ENCODE data around the gene ZKSCAN1.
A peak's percentile ranks its signal among the peaks of the same experiment; 100 is the strongest.
"Not testable (repeated sequence)": the region's sequence is repeated elsewhere in the genome, so short reads cannot be mapped to it uniquely, and the experiment has no call there.

Gene ZKSCAN1

DNA sequence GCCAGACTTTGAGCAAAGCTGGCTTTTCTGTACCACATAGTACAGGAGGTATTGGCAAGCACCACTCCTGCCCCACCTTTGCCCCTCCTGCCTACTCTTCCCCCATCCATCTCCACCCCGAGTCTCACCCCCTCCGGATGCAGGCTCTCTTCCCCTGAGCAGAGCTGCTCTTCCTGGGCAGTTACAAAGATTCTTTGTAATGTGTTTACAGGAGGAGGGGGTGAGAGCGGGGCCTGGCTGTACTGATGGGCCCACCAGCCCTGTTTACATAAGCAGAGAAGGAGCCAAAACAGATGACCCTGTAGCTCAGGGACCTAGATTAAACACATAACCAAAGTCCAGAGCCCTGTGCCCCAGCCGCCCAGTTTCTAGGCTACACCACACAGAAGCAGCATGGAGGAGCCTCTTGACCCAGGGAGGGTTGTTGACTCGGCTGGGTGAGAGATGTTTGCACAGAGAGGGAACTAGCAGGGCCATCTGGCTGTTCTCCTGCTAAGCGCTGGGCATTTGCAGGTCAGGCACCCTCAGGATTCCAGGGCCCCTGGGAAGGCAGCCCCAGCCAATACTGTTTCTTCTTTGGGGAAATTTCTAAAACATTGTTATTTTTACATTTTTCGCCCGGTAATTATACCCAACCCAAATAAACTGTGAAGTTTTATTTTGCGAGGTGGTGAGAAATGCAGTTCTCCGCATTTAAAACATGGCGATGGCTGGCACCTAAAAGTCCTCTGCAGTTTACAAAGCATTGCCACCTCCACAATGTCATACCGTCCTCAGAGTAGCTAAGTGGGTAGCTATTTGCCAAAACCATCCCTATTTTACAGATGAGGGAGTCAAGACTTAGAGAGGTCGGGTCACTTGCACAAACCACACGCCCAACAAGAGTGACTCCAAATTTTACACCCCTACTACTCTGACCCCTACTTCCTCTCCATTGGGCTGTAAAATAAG, 11.4 kb upstream of the ZKSCAN1 start:
- no peak for DNase-seq

- DNase-seq: no peak
Observed at GRCh38 chr7:100007887-100008286, 7.5 kb upstream of the ZKSCAN1 start.

- DNase-seq: no peak
Observed at GRCh38 chr7:100008525-100008924, 6.9 kb upstream of the ZKSCAN1 start.

DNA sequence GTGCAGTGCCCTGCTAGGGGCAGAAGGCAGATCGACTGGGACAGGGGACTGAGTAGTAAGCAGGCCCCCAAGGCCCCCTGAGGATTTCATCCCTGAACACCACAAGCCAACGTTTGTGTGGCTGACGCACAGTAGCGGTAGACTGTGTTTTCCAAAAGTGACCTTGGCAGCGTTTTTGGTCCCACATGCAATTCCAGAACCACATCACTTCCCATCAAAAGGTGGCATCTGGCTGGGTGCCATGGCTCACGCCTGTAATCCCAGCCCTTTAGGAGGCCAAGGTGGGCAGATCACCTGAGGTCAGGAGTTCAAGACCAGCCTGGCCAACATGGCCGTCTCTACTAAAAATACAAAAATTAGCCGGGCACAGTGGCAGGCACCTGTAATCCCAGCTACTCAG, 5.4 kb upstream of the ZKSCAN1 start:
- not testable (repeated sequence) for DNase-seq

- DNase-seq: no peak
Observed at GRCh38 chr7:100010901-100011300, 4.5 kb upstream of the ZKSCAN1 start.

GRCh38 chr7:100011516-100011915, 3.9 kb upstream of the ZKSCAN1 start:
- no peak for DNase-seq

DNA sequence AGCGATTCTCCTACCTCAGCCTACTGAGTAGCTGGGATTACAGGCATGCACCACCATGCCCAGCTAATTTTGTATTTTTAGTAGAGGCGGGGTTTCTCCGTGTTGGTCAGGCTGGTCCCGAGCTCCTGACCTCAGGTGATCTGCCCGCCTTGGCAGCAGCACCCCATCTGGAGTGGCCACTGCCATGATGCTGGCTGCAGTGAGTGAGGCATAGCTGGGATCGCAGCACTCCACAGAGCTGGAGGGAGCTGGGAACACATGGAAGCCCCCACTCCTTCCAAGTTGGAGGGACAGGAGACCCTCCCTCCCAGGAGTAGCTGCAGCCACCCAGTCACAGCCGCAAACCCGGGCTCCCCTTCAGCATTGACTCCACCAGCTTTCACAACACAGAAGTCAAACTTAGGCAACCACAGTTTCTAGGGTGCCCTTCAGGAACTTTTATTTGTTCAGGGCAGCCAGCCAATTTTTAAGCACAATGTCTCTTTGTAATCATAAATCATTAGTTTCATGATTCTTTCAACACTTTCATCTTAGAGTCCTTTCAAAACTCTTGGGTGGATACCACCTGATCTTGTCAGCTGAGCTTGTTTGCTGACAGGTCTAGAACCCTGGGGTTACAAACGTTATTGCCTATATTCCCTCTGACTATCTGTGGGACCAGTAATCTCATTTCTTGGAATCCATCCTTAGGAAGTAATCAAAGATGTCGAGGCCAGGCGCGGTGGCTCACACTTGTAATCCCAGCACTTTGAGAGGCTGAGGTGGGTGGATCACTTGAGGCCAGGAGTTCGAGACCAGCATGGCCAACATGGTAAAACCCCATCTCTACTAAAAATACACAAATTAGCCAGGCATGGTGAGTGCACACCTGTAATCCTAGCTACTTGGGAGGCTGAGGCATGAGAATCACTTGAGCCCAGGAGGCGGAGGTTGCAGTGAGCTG, 2.7 kb upstream of the ZKSCAN1 start:
- not testable (repeated sequence) for DNase-seq

GRCh38 chr7:100013328-100013676, 2.1 kb upstream of the ZKSCAN1 start:
- DNase-seq: peak in 1 of 2 donors; percentile 27

GRCh38 chr7:100016215-100016901, 962 bp downstream of the ZKSCAN1 start:
- no peak for DNase-seq

- no peak for DNase-seq
Observed at GRCh38 chr7:100017300-100017699, 1.9 kb downstream of the ZKSCAN1 start.

- no peak for DNase-seq
Observed at GRCh38 chr7:100017875-100018274, 2.5 kb downstream of the ZKSCAN1 start.

DNA sequence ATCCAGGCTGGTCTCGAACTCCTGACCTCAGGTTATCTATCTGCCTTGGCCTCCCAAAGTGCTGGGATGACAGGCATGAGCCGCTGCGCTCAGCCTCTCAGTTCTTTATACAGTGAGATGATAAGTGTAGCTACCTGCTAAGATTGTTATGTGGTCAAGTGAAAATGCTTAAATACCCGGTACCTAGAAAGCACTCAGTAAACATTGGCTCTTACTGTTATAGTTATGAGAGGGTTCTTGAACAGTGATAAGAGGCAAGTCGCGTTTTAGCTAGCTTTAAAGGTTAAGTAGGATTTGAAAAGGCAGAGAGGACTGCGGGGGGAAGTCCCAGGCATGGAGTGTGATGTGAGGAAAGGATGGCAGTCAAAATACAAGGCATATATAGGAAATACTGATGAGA, 4.5 kb downstream of the ZKSCAN1 start:
- no peak for DNase-seq

DNA sequence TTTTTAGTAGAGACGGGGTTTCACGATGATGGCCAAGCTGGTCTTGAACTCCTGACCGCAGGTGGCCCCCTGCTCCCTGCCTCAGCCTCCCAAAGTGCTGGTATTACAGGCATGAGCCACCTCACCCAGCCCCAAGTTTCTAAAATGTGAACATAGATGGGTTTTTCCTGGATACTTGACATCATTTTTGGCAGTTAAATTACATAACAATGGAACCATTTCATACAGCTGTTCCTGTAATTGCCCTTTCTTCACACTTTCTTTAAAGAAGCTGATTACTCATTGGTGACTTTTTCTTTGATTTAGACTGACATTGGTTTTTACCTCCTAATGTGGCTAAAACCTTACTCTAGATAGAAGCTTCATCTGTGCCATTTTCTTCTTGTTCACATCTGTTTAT, 5.9 kb downstream of the ZKSCAN1 start:
- DNase-seq: no peak

- DNase-seq: no peak
Observed at GRCh38 chr7:100022621-100023020, 7.2 kb downstream of the ZKSCAN1 start.

- no peak for DNase-seq
Observed at GRCh38 chr7:100023526-100023925, 8.1 kb downstream of the ZKSCAN1 start.

GRCh38 chr7:100024020-100024619, 8.7 kb downstream of the ZKSCAN1 start:
- DNase-seq: no peak

- no peak for DNase-seq
Observed at GRCh38 chr7:100027197-100027596, 11.8 kb downstream of the ZKSCAN1 start.

DNA sequence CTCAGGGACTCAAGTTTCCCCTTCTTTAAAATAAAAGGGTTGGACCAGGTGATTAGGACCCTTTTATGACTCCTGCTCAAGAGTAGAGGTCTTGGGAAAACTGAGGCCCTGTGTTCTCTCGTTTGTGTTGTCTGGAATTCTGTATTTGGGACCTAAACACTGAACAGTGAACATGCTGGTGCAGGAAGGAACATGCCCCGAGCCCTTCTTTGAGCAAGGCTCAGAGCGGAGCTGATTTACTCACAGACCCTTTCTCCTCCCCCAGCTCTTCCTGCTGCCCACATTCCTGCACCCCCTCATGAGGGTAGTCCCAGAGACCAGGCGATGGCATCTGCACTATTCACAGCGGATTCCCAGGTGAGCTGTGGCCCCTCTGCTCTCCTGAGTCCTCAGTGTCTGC, 14.2 kb downstream of the ZKSCAN1 start:
- no peak for DNase-seq

GRCh38 chr7:100033526-100033925, 18.1 kb downstream of the ZKSCAN1 start:
- no peak for DNase-seq

GRCh38 chr7:100034871-100035510, 19.6 kb downstream of the ZKSCAN1 start:
- DNase-seq: no peak

- no peak for DNase-seq
Observed at GRCh38 chr7:100035876-100036275, 20.5 kb downstream of the ZKSCAN1 start.

GRCh38 chr7:100038326-100038725, 22.9 kb downstream of the ZKSCAN1 start:
- DNase-seq: no peak

Data from stimulated activated CD4-positive, alpha-beta T cell treated with anti-CD3 and anti-CD28 coated beads, Interleukin-2, amount 100 ng/mL, for 48 hours (primary cell).